Stimulated activated naive B cell treated with anti-CD40 and anti-IgM and Interleukin-4, amounts not matched to agents 10 μg/mL and 1 μg/mL and 100 μg/mL, for 72 hours (primary cell): ENCODE measurements around the gene SNX2.
"Not testable (repeated sequence)": the region's sequence is repeated elsewhere in the genome, so short reads cannot be mapped to it uniquely, and the experiment has no call there.

Source experiments
- ATAC-seq, 2 donors: fragments of 150-1000 bp; cut with Tn5 transposase; replicated peaks; 2 replicates each; pipeline ENCODE4 v1.10.0; 2021; ENCODE audit warnings: moderate library complexity in 1 of 2
- DNase-seq: peaks from one replicate; pipeline ENCODE4 v3.0.0; 2021
- H3K27ac Mint-ChIP-seq: one replicate; pipeline ENCODE4 v1.8.0; 2022; ENCODE audit warnings: mild to moderate bottlenecking, mixed read lengths
- H3K27me3 Mint-ChIP-seq, 2 donors: one replicate each; pipeline ENCODE4 v1.8.0; 2022; ENCODE audit warnings: mixed read lengths in 2 of 2
- H3K36me3 Mint-ChIP-seq, 2 donors: one replicate each; pipeline ENCODE4 v1.8.0; 2022; ENCODE audit warnings: mixed read lengths in 2 of 2, mild to moderate bottlenecking in 1 of 2
- H3K4me1 Mint-ChIP-seq, 2 donors: one replicate each; pipeline ENCODE4 v1.8.0; 2022; ENCODE audit warnings: mixed read lengths in 2 of 2, mild to moderate bottlenecking in 1 of 2
- H3K4me3 Mint-ChIP-seq, 2 donors: one replicate each; pipeline ENCODE4 v1.8.0; 2022; ENCODE audit warnings: mild to moderate bottlenecking in 2 of 2, mixed read lengths in 2 of 2, moderate library complexity in 1 of 2
- H3K9me3 Mint-ChIP-seq, 2 donors: one replicate each; pipeline ENCODE4 v1.8.0; 2022; ENCODE audit warnings: mixed read lengths in 2 of 2, mild to moderate bottlenecking in 1 of 2

SNX2 gene

DNA sequence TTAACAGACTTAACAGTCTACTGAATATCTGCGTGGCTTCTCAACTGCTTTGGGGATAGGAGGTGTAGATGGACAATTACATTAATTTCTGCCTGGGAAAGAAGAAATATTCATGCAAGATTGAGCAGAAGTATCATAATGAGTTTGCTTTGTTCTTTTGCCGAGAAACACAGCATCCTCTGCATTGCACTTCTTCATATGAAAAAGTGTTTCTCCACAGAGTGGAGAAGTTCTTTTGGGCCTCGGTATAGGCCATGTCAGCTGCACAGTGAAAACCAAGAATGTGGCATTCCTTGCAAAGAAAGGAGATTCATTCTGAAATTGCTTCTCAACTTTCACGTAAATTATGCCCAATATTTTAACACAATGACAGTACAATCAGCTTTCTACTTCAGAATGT lies 17.6 kb upstream of the SNX2 start:
- ATAC-seq (peak; percentile 63 to 77), DNase-seq (no peak)
- H3K4me1 Mint-ChIP-seq = peaks cover 19 to 24% of the 10 kb centered on the region in 2 donors
- H3K36me3 Mint-ChIP-seq = no peaks in the 10 kb centered on the region
- no peaks in the 10 kb centered on the region for H3K9me3 Mint-ChIP-seq
- peak overlapping the region in 1 of 2 donors; percentile 17 for H3K4me3 Mint-ChIP-seq
- H3K27ac Mint-ChIP-seq = peak overlapping the region; percentile 73
- H3K27me3 Mint-ChIP-seq = peaks cover 0 to 4% of the 10 kb centered on the region in 2 donors

DNA sequence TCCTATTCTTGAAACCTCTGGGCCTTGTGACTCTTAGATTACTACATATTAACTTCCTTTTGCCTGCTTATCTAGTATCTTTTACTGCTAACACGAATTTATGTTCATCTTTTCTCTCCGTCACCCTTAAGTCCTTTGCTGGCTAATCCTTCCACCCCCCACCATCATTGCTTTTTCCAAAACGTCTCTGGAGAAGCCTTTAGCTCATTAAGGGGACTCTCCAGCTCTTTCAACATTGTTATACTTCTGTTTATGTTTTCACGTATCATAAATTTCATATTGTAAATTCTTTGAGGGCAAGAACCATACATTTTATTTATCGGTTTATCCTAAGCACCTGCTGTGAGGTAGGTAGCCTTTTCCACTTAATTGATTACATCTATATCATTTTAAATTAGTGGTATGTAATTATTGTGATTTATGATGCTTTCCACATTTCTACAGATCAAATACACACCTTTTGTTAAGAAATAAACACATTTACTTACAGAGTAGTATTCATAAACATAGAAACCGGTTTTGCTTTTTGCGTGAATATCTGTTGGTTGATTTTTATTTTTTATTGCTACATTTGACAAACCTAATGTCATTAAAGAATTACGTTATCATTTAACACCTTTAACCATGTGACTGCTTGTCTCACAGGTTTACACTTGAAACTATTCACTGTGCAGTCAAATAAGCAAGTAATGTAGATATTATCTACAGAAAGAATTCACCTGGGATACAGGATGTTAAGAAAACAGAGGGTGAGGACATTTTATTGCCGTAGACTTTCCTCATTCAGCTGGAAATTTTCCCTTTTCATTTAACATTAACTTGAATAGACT lies 15.4 kb upstream of the SNX2 start:
- no peak for DNase-seq

DNA sequence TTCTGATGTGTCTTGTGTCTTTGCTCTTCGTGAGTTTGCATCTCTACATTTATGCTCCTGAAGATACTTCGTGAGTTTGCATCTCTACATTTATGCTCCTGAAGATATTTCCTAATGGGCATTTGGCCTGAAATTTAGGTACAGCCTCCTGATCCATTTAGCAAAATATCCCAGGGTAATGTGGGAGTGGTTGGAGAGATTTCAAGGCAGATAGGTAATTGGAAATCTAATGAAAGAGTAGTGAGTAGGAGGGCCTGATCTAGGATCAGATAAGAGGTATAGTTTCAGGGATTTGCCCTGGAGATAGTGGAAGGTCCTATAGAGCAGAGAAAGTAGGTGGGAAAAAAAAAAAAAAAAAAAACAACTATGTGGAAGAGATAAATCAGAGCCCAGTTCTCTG lies 14.6 kb upstream of the SNX2 start:
- H3K27me3 Mint-ChIP-seq = no peaks in the 10 kb centered on the region
- peaks cover 19 to 24% of the 10 kb centered on the region in 2 donors for H3K4me1 Mint-ChIP-seq
- no peak for ATAC-seq
- H3K9me3 Mint-ChIP-seq = no peaks in the 10 kb centered on the region
- no peak overlapping the region for H3K4me3 Mint-ChIP-seq
- DNase-seq = no peak
- H3K36me3 Mint-ChIP-seq = no peaks in the 10 kb centered on the region
- no peak overlapping the region for H3K27ac Mint-ChIP-seq

More for the DNA sequence above, 15.4 kb upstream of the SNX2 start:
- peaks cover 19 to 24% of the 10 kb centered on the region in 2 donors for H3K4me1 Mint-ChIP-seq
- no peak for ATAC-seq
- no peak overlapping the region for H3K27ac Mint-ChIP-seq
- no peaks in the 10 kb centered on the region for H3K27me3 Mint-ChIP-seq
- no peak overlapping the region for H3K4me3 Mint-ChIP-seq
- no peaks in the 10 kb centered on the region for H3K9me3 Mint-ChIP-seq
- no peaks in the 10 kb centered on the region for H3K36me3 Mint-ChIP-seq

GRCh38 chr5:122761115-122761514 lies 13.8 kb upstream of the SNX2 start:
- DNase-seq = no peak
- Mint-ChIP-seq H3K4me3 (no peak overlapping the region), H3K4me1 (peaks cover 12 to 16% of the 10 kb centered on the region in 2 donors), H3K36me3 (no peaks in the 10 kb centered on the region), H3K9me3 (no peaks in the 10 kb centered on the region), H3K27ac (no peak overlapping the region), H3K27me3 (no peaks in the 10 kb centered on the region)
- no peak for ATAC-seq

DNA sequence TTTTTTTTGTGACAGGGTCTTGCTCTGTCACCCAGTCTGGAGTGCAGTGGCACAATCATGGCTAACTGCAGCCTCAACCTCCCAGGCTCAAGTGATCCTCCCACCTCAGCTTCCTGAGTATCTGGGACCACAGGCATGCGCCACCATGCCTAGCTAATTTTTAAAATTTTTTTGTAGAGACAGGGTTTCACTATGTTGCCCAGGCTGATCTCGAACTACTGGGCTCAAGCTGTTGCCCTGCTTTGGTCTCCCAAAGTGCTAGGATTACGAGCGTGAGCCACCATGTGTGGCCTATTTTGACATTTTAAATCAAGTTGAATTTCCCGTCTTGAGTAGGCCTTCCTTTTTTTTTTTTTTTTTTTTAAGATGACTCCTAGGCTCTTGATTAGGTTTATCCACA lies 13.0 kb upstream of the SNX2 start:
- not testable (repeated sequence) for ATAC-seq, H3K36me3 Mint-ChIP-seq, H3K9me3 Mint-ChIP-seq, DNase-seq, H3K27ac Mint-ChIP-seq, H3K4me3 Mint-ChIP-seq, H3K27me3 Mint-ChIP-seq
- peaks cover 11 to 13% of the 10 kb centered on the region in 2 donors for H3K4me1 Mint-ChIP-seq

GRCh38 chr5:122766130-122766529 lies 8.8 kb upstream of the SNX2 start:
- Mint-ChIP-seq H3K27ac (no peak overlapping the region), H3K9me3 (peaks cover 0 to 5% of the 10 kb centered on the region in 2 donors), H3K36me3 (no peaks in the 10 kb centered on the region), H3K4me3 (no peak overlapping the region), H3K4me1 (peaks cover 4 to 9% of the 10 kb centered on the region in 2 donors), H3K27me3 (no peaks in the 10 kb centered on the region)
- DNase-seq (no peak), ATAC-seq (no peak)

- H3K27ac Mint-ChIP-seq = no peak overlapping the region
- no peaks in the 10 kb centered on the region for H3K27me3 Mint-ChIP-seq
- H3K4me1 Mint-ChIP-seq = peaks cover 9 to 12% of the 10 kb centered on the region in 2 donors
- ATAC-seq (no peak), DNase-seq (no peak)
- H3K36me3 Mint-ChIP-seq = peaks cover 0 to 1% of the 10 kb centered on the region in 2 donors
- no peak overlapping the region for H3K4me3 Mint-ChIP-seq
- peaks cover 0 to 5% of the 10 kb centered on the region in 2 donors for H3K9me3 Mint-ChIP-seq
Observed at GRCh38 chr5:122770477-122770876, 4.4 kb upstream of the SNX2 start.

GRCh38 chr5:122772446-122772845 lies 2.4 kb upstream of the SNX2 start:
- no peak for ATAC-seq
- Mint-ChIP-seq H3K27me3 (no peaks in the 10 kb centered on the region), H3K27ac (no peak overlapping the region), H3K9me3 (peaks cover 0 to 5% of the 10 kb centered on the region in 2 donors), H3K4me1 (peaks cover 5 to 8% of the 10 kb centered on the region in 2 donors), H3K4me3 (no peak overlapping the region), H3K36me3 (peaks cover 0 to 3% of the 10 kb centered on the region in 2 donors)
- no peak for DNase-seq

- H3K27ac Mint-ChIP-seq = no peak overlapping the region
- H3K4me1 Mint-ChIP-seq = peaks cover 11 to 16% of the 10 kb centered on the region in 2 donors
- ATAC-seq (no peak), DNase-seq (no peak)
- H3K36me3 Mint-ChIP-seq = peaks cover 3 to 6% of the 10 kb centered on the region in 2 donors
- H3K4me3 Mint-ChIP-seq = peak overlapping the region; percentile 11 to 33
- no peaks in the 10 kb centered on the region for H3K9me3 Mint-ChIP-seq
- H3K27me3 Mint-ChIP-seq = no peaks in the 10 kb centered on the region
Observed at GRCh38 chr5:122773619-122774018, 1.3 kb upstream of the SNX2 start.

DNA sequence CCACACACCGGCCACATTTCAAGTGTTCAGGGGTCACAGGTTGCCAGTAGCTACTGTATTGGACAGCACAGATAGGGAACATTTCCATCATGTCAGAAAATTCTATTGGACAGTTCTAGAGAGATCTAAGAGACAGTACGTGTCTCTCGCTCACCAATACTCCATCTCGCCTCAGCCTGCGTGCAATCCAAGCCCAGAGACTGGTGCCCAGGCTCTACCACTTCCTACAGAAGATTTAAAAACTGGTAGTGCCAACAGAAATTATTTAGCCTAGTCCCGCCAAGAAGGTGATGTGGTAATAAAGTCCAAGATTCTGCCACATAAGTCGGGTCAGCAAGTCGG lies 390 bp upstream of the SNX2 start:
- Mint-ChIP-seq H3K4me3 (peak overlapping the region; percentile 96 to 97), H3K9me3 (no peaks in the 10 kb centered on the region), H3K36me3 (peaks cover 5 to 10% of the 10 kb centered on the region in 2 donors), H3K27ac (peak overlapping the region; percentile 99), H3K4me1 (peaks cover 13 to 24% of the 10 kb centered on the region in 2 donors), H3K27me3 (no peaks in the 10 kb centered on the region)
- no peak for DNase-seq
- ATAC-seq = peak; percentile 54 to 57

DNA sequence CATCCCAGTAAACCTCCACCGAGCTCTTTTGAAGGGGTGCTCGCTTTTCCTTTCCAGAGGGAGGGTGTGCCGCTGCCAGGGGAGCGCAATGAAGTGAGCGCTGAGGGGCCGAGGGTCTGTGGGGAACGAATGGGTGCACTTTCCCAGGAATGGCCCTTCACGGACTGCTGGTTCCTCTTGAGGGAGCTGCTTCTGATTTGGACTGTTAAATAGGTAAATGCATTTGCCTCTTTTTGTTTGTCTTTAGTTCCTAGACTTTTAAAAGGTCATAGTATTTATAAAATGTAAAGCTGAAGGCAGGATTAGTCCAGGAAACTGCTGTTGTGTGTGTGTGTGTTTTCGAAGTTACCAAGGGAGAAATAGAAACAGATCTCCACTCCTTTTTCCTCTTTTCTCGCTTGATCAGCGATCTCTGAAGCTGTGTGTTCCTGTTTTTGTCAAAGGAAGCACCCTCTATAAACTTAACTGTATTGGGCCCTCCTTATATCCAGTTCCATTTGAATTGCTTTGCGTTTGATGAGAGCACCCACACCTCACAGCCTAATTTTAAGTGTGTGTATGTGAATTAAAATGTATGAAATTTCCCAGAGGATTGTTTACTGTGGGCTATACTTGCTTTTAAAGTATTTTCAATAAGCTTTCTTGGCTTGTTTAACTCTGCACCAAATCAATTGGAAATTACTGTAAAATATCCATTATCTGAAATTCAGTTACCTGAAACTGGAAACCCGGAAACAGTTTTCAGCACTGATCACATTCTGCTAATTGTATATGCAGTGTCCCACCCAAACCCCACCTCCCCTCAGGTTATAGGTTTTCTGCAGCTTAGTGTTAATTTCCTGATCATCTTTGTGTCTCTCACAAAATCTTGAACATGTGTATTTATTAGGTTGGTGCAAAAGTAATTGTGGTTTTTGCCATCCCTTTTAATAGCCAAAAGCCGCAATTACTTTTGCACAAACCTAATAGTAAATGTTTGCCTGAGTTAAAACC lies 966 bp downstream of the SNX2 start:
- no peaks in the 10 kb centered on the region for H3K27me3 Mint-ChIP-seq
- peak; percentile 12 to 24 for ATAC-seq
- peaks cover 21 to 38% of the 10 kb centered on the region in 2 donors for H3K4me1 Mint-ChIP-seq

GRCh38 chr5:122778157-122778556 lies 3.3 kb downstream of the SNX2 start:
- ATAC-seq = no peak
- H3K36me3 Mint-ChIP-seq = peaks cover 16 to 27% of the 10 kb centered on the region in 2 donors
- no peak for DNase-seq
- H3K4me1 Mint-ChIP-seq = peaks cover 20 to 34% of the 10 kb centered on the region in 2 donors
- no peaks in the 10 kb centered on the region for H3K9me3 Mint-ChIP-seq
- peak overlapping the region; percentile 68 to 73 for H3K4me3 Mint-ChIP-seq
- no peaks in the 10 kb centered on the region for H3K27me3 Mint-ChIP-seq
- peak overlapping the region; percentile 74 for H3K27ac Mint-ChIP-seq

More for the DNA sequence above, 966 bp downstream of the SNX2 start:
- no peak for DNase-seq
- H3K27ac Mint-ChIP-seq = peak overlapping the region; percentile 99
- H3K4me3 Mint-ChIP-seq = peak overlapping the region; percentile 96 to 97
- no peaks in the 10 kb centered on the region for H3K9me3 Mint-ChIP-seq
- peaks cover 9 to 13% of the 10 kb centered on the region in 2 donors for H3K36me3 Mint-ChIP-seq

- Mint-ChIP-seq H3K4me1 (peaks cover 21 to 43% of the 10 kb centered on the region in 2 donors), H3K27me3 (no peaks in the 10 kb centered on the region), H3K4me3 (peak overlapping the region in 1 of 2 donors; percentile 18), H3K27ac (peak overlapping the region; percentile 39), H3K9me3 (no peaks in the 10 kb centered on the region), H3K36me3 (peaks cover 16 to 31% of the 10 kb centered on the region in 2 donors)
- no peak for ATAC-seq
- no peak for DNase-seq
Observed at GRCh38 chr5:122779451-122779850, 4.6 kb downstream of the SNX2 start.

GRCh38 chr5:122780296-122780695 lies 5.4 kb downstream of the SNX2 start:
- no peak for DNase-seq
- peaks cover 2 to 4% of the 10 kb centered on the region in 2 donors for H3K9me3 Mint-ChIP-seq
- H3K4me3 Mint-ChIP-seq = peak overlapping the region; percentile 26 to 78
- H3K27ac Mint-ChIP-seq = peak overlapping the region; percentile 94
- peaks cover 22 to 39% of the 10 kb centered on the region in 2 donors for H3K36me3 Mint-ChIP-seq
- peak; percentile 20 to 58 for ATAC-seq
- no peaks in the 10 kb centered on the region for H3K27me3 Mint-ChIP-seq
- H3K4me1 Mint-ChIP-seq = peaks cover 26 to 52% of the 10 kb centered on the region in 2 donors
